CD14-positive monocyte (primary cell): ENCODE data around the gene TMEM181. TPM values are rescaled to one million over a fixed set of nuclear protein-coding genes. Genes with fewer than 3 reads are reported as not detected.

Experiments
- DNase-seq, 3 donors: peaks; one replicate each; pipeline ENCODE4 v3.0.0-alpha.2; 2011 to 2022
- H2AFZ ChIP-seq: 2 replicates; pipeline ENCODE4 v1.6.0; 2012; ENCODE audit warnings: mild to moderate bottlenecking, low read depth, low read length, inconsistent platforms; ENCODE audit not compliant: insufficient read depth, poor library complexity, severe bottlenecking
- H3K27ac ChIP-seq, 2 donors: 1 replicate in 1 of 2; 2 replicates in 1 of 2; pipeline ENCODE4 v1.5.1; 2012 to 2013; ENCODE audit warnings: low read length in 2 of 2, control low read depth in 1 of 2, inconsistent platforms in 1 of 2, low read depth in 1 of 2, mild to moderate bottlenecking in 1 of 2
- H3K27me3 ChIP-seq, 2 donors: one replicate each; pipeline versions ENCODE4 v1.6.0 to v1.6.1; 2011 to 2013; ENCODE audit warnings: low read length in 2 of 2; ENCODE audit not compliant: control insufficient read depth in 2 of 2, insufficient read depth in 2 of 2
- H3K36me3 ChIP-seq, 2 donors: replicated peaks in 1 of 2; 1 replicate in 1 of 2; 2 replicates in 1 of 2; pipeline versions ENCODE4 v1.5.1 to v1.6.1; 2012 to 2013; ENCODE audit warnings: low read length in 2 of 2, control low read depth in 1 of 2, inconsistent platforms in 1 of 2, mild to moderate bottlenecking in 1 of 2; ENCODE audit not compliant: insufficient read depth in 2 of 2, control insufficient read depth in 1 of 2
- H3K4me1 ChIP-seq, 2 donors: 1 replicate in 1 of 2; 2 replicates in 1 of 2; pipeline versions ENCODE4 v1.5.1 to v1.6.1; 2012 to 2013; ENCODE audit warnings: low read length in 2 of 2, control low read depth in 1 of 2, inconsistent platforms in 1 of 2, mild to moderate bottlenecking in 1 of 2, moderate library complexity in 1 of 2; ENCODE audit not compliant: insufficient read depth in 2 of 2, control insufficient read depth in 1 of 2
- H3K4me2 ChIP-seq: replicated peaks from 2 replicates; pipeline ENCODE3; 2012; ENCODE audit warnings: low read length, moderate library complexity, mild to moderate bottlenecking; ENCODE audit not compliant: poor library complexity, severe bottlenecking; ENCODE audit errors: extremely low read depth
- H3K4me3 ChIP-seq, 3 experiments: fragments of 200-600 bp in 1 of 3; sonication (generic) in 1 of 3; replicated peaks in 1 of 3; 1 replicate in 2 of 3; 2 replicates in 1 of 3; pipeline ENCODE4 v1.5.1; 2011 to 2013; ENCODE audit warnings: low read length in 3 of 3, mild to moderate bottlenecking in 3 of 3, control low read depth in 2 of 3, low read depth in 2 of 3, inconsistent platforms in 1 of 3, moderate library complexity in 1 of 3
- H3K79me2 ChIP-seq: 2 replicates; pipeline ENCODE4 v1.6.0; 2012; ENCODE audit warnings: mild to moderate bottlenecking, control low read depth, inconsistent platforms, low read length, moderate library complexity; ENCODE audit not compliant: insufficient read depth
- H3K9ac ChIP-seq: 2 replicates; pipeline ENCODE4 v1.6.0; 2017; ENCODE audit warnings: low read length, mild to moderate bottlenecking; ENCODE audit not compliant: insufficient read depth, poor library complexity, severe bottlenecking
- H3K9me3 ChIP-seq, 2 donors: replicated peaks in 1 of 2; 1 replicate in 1 of 2; 2 replicates in 1 of 2; pipeline versions ENCODE4 v1.5.1 to v1.6.1; 2012 to 2013; ENCODE audit warnings: low read length in 2 of 2, control low read depth in 1 of 2; ENCODE audit not compliant: control insufficient read depth in 1 of 2, insufficient read depth in 1 of 2
- H4K20me1 ChIP-seq: 2 replicates; pipeline ENCODE4 v1.6.0; 2012; ENCODE audit warnings: mild to moderate bottlenecking, low read length, control low read depth, moderate library complexity; ENCODE audit not compliant: insufficient read depth
- H3K27ac Mint-ChIP-seq, 7 donors: one replicate each; pipeline ENCODE4 v1.8.0; 2020; ENCODE audit warnings: mild to moderate bottlenecking in 7 of 7, mixed read lengths in 7 of 7, moderate library complexity in 6 of 7, inconsistent platforms in 2 of 7
- H3K27me3 Mint-ChIP-seq, 3 donors: one replicate each; pipeline ENCODE4 v1.8.0; 2021 to 2022; ENCODE audit warnings: low read depth in 3 of 3, mild to moderate bottlenecking in 3 of 3, mixed read lengths in 3 of 3, moderate library complexity in 3 of 3, inconsistent platforms in 1 of 3
- H3K36me3 Mint-ChIP-seq, 2 donors: one replicate each; pipeline ENCODE4 v1.8.0; 2020; ENCODE audit warnings: mixed read lengths in 2 of 2, inconsistent platforms in 1 of 2, mild to moderate bottlenecking in 1 of 2
- H3K4me1 Mint-ChIP-seq: one replicate; pipeline ENCODE4 v1.8.0; 2020; ENCODE audit warnings: mild to moderate bottlenecking, mixed read lengths
- H3K4me3 Mint-ChIP-seq, 2 donors: one replicate each; pipeline ENCODE4 v1.8.0; 2020; ENCODE audit warnings: mild to moderate bottlenecking in 2 of 2, mixed read lengths in 2 of 2, moderate library complexity in 1 of 2
- H3K9me3 Mint-ChIP-seq, 7 donors: one replicate each; pipeline ENCODE4 v1.8.0; 2020 to 2022; ENCODE audit warnings: mixed read lengths in 7 of 7, mild to moderate bottlenecking in 6 of 7, moderate library complexity in 6 of 7, inconsistent platforms in 2 of 7
- CTCF ChIP-seq: fragments of 200-600 bp; IDR thresholded peaks from one replicate; pipeline ENCODE4 v1.8.0; 2022; ENCODE audit warnings: antibody characterized with exemption, mild to moderate bottlenecking
- WGBS: methylation state at CpG from one replicate; pipeline ENCODE4 v1.1.5; 2013; ENCODE audit warnings: missing lambda C conversion rate; ENCODE audit not compliant: insufficient coverage; 5-methylcytosine and 5-hydroxymethylcytosine counted together
- intact Hi-C, 2 donors: fragments of 100-400 bp; cut with micrococcal nuclease; formaldehyde crosslinking; loops; one replicate each; pipeline versions ENCODE4 v1.15.0 to v1.15.1; 2023
- polyA plus RNA-seq, 3 donors: library from polyadenylated mRNA; depleted of rRNA in 1 of 3; unstranded in 2 of 3; stranded (reverse) in 1 of 3; fragments of 300-500 nt in 2 of 3; fragments of >200 nt in 1 of 3; fragmentation: Illumina TruSeq in 2 of 3; gene quantifications; 1 replicate in 2 of 3; 2 replicates in 1 of 3; pipeline ENCODE4 v1.2.3, GENCODE V29; 2012 to 2021

TMEM181 gene
- polyA plus RNA-seq, 3 donors, result 2.4 to 6.8 (median 2.6) TPM

- H3K4me3 Mint-ChIP-seq, result peak overlapping the region in 1 of 2 donors; percentile 78
- Histone ChIP-seq H3K36me3 (no peaks in the 10 kb centered on the region), H3K9me3 (no peaks in the 10 kb centered on the region), H4K20me1 (no peaks in the 10 kb centered on the region), H3K79me2 (no peaks in the 10 kb centered on the region), H3K9ac (no peak overlapping the region), H2AFZ (no peak overlapping the region), H3K4me3 (no peak overlapping the region), H3K27ac (no peak overlapping the region), H3K4me1 (peaks cover 0 to 3% of the 10 kb centered on the region in 2 donors), H3K27me3 (peaks cover 16 to 49% of the 10 kb centered on the region in 2 donors), H3K4me2 (no peak overlapping the region)
- DNase-seq, result no peak
- peaks cover 0 to 1% (median 0%) of the 10 kb centered on the region in 7 donors for H3K9me3 Mint-ChIP-seq
- H3K27ac Mint-ChIP-seq, result no peak overlapping the region
- peaks cover 12% of the 10 kb centered on the region for H3K4me1 Mint-ChIP-seq
- WGBS, result 71% methylated on average over 2 of the region's 5 CpGs
- intact Hi-C loops, result no loop called here
- peaks cover 0 to 4% of the 10 kb centered on the region in 2 donors for H3K36me3 Mint-ChIP-seq
- H3K27me3 Mint-ChIP-seq, result peaks cover 37 to 53% (median 42%) of the 10 kb centered on the region in 3 donors
- TF ChIP-seq CTCF, result no peak
Observed at GRCh38 chr6:158517581-158517980, 42.3 kb upstream of the TMEM181 start.

GRCh38 chr6:158518191-158519127 lies 41.4 kb upstream of the TMEM181 start:
- peak overlapping the region in 1 of 7 donors; percentile 51 for H3K27ac Mint-ChIP-seq
- peak overlapping the region in 1 of 2 donors; percentile 78 for H3K4me3 Mint-ChIP-seq
- no peaks in the 10 kb centered on the region for H3K79me2 ChIP-seq
- peaks cover 37 to 53% (median 42%) of the 10 kb centered on the region in 3 donors for H3K27me3 Mint-ChIP-seq
- peaks cover 12% of the 10 kb centered on the region for H3K4me1 Mint-ChIP-seq
- no peak overlapping the region for H2AFZ ChIP-seq
- H4K20me1 ChIP-seq, result no peaks in the 10 kb centered on the region
- H3K9me3 ChIP-seq, result no peaks in the 10 kb centered on the region
- no peak overlapping the region for H3K4me3 ChIP-seq
- H3K36me3 ChIP-seq, result no peaks in the 10 kb centered on the region
- WGBS, result 10% methylated on average over 4 of the region's 18 CpGs
- intact Hi-C loops, result no loop called here
- no peak for TF ChIP-seq CTCF
- DNase-seq, result peak in 2 of 3 donors; percentile 1 to 24
- peaks cover 0 to 3% of the 10 kb centered on the region in 2 donors for H3K4me1 ChIP-seq
- peaks cover 0 to 2% (median 0%) of the 10 kb centered on the region in 7 donors for H3K9me3 Mint-ChIP-seq
- H3K27ac ChIP-seq, result no peak overlapping the region
- no peak overlapping the region for H3K4me2 ChIP-seq
- peaks cover 16 to 49% of the 10 kb centered on the region in 2 donors for H3K27me3 ChIP-seq
- H3K9ac ChIP-seq, result no peak overlapping the region
- H3K36me3 Mint-ChIP-seq, result peaks cover 0 to 4% of the 10 kb centered on the region in 2 donors
